GM23338 (cell line): ENCODE measurements around the gene PLEKHG4B. TPM values are rescaled to one million over a fixed set of nuclear protein-coding genes. Genes with fewer than 3 reads are reported as not detected.
"Not testable (repeated sequence)": the region's sequence is repeated elsewhere in the genome, so short reads cannot be mapped to it uniquely, and the experiment has no call there.

Experiments
- ATAC-seq: fragments of 200-7000 bp; cut with Tn5 transposase; 3 replicates; pipeline ENCODE4 v1.9.1; 2020
- DNase-seq: peaks from one replicate; pipeline ENCODE4 v3.0.0-alpha.2; 2015; ENCODE audit warnings: low spot score
- H2AFZ ChIP-seq: fragments of 200-600 bp; sonication (generic); 2 replicates; pipeline ENCODE4 v1.8.0; 2016; ENCODE audit warnings: antibody characterized with exemption, mild to moderate bottlenecking, moderate library complexity
- H3F3A ChIP-seq: fragments of 200-600 bp; sonication (generic); replicated peaks from 2 replicates; pipeline ENCODE4 v1.8.0; 2017; ENCODE audit warnings: antibody characterized with exemption, mixed run types, low read depth
- H3K27ac ChIP-seq: fragments of 200-600 bp; sonication (generic); 2 replicates; pipeline ENCODE4 v1.6.1; 2016; ENCODE audit warnings: low read depth
- H3K27me3 ChIP-seq: fragments of 200-600 bp; sonication (generic); 2 replicates; pipeline ENCODE4 v1.8.0; 2016; ENCODE audit warnings: mild to moderate bottlenecking, mixed run types, moderate library complexity; ENCODE audit not compliant: insufficient read depth
- H3K36me3 ChIP-seq: fragments of 200-600 bp; sonication (generic); 2 replicates; pipeline ENCODE4 v1.8.0; 2016; ENCODE audit warnings: mild to moderate bottlenecking; ENCODE audit not compliant: insufficient read depth
- H3K4me1 ChIP-seq: fragments of 200-600 bp; sonication (generic); 2 replicates; pipeline ENCODE4 v1.8.0; 2016; ENCODE audit warnings: mild to moderate bottlenecking, moderate library complexity; ENCODE audit not compliant: insufficient read depth
- H3K4me2 ChIP-seq: fragments of 200-600 bp; sonication (generic); 2 replicates; pipeline ENCODE4 v1.7.1; 2017; ENCODE audit warnings: mixed run types
- H3K4me3 ChIP-seq: fragments of 200-600 bp; sonication (generic); 2 replicates; pipeline ENCODE4 v1.6.1; 2016; ENCODE audit warnings: mixed run types
- H3K79me2 ChIP-seq: fragments of 200-600 bp; sonication (generic); replicated peaks from 2 replicates; pipeline ENCODE4 v1.8.0; 2017; ENCODE audit warnings: mild to moderate bottlenecking; ENCODE audit not compliant: insufficient read depth
- H3K9me2 ChIP-seq: fragments of 200-600 bp; sonication (generic); 2 replicates; pipeline ENCODE4 v1.8.0; 2017; ENCODE audit not compliant: insufficient read depth
- H4K20me1 ChIP-seq: fragments of 200-600 bp; sonication (generic); replicated peaks from 2 replicates; pipeline ENCODE4 v1.8.0; 2017; ENCODE audit warnings: mild to moderate bottlenecking; ENCODE audit not compliant: insufficient read depth
- H3K27ac Mint-ChIP-seq: 2 replicates; pipeline ENCODE4 v1.8.0; 2020; ENCODE audit warnings: inconsistent platforms, mild to moderate bottlenecking, moderate library complexity, mixed read lengths
- H3K27me3 Mint-ChIP-seq: 3 replicates; pipeline ENCODE4 v1.8.0; 2022; ENCODE audit warnings: low read depth, mild to moderate bottlenecking, moderate library complexity, mixed read lengths, inconsistent platforms; ENCODE audit not compliant: insufficient read depth, poor library complexity
- H3K36me3 Mint-ChIP-seq: 3 replicates; pipeline ENCODE4 v1.8.0; 2021; ENCODE audit warnings: low read depth, mild to moderate bottlenecking, inconsistent platforms, moderate library complexity, mixed read lengths
- H3K4me1 Mint-ChIP-seq: 3 replicates; pipeline ENCODE4 v1.8.0; 2020; ENCODE audit warnings: mild to moderate bottlenecking, inconsistent platforms, mixed read lengths
- H3K4me3 Mint-ChIP-seq: 3 replicates; pipeline ENCODE4 v1.8.0; 2021; ENCODE audit warnings: moderate library complexity, mild to moderate bottlenecking, inconsistent platforms, mixed read lengths
- H3K9me3 Mint-ChIP-seq: 3 replicates; pipeline ENCODE4 v1.8.0; 2020; ENCODE audit warnings: moderate library complexity, mild to moderate bottlenecking, inconsistent platforms, mixed read lengths
- NANOG ChIP-seq: IDR thresholded peaks from 2 replicates; pipeline ENCODE4 v1.6.1; 2016; ENCODE audit warnings: antibody characterized with exemption, borderline replicate concordance
- POLR2AphosphoS5 ChIP-seq: IDR thresholded peaks from 2 replicates; pipeline ENCODE4 v1.6.1; 2016; ENCODE audit warnings: antibody characterized with exemption, low read depth
- polyA plus RNA-seq: library from polyadenylated mRNA; unstranded; fragments of >200 nt; fragmentation: Nextera tagmentation; extraction: Ambion mirVana; gene quantifications from 2 replicates; pipeline ENCODE4 v1.2.1, GENCODE V29; 2016
- total RNA-seq: library from RNA; depleted of rRNA; stranded (reverse); fragments of >200 nt; shearing (Covaris generic); gene quantifications from 2 replicates; pipeline ENCODE4 v1.2.3, GENCODE V29; 2014
- TF ChIP-seq, protein P1 (sequence below), 2 experiments: fragments of 200-600 bp in 1 of 2; sonication (generic) in 1 of 2; conservative IDR thresholded peaks; 2 replicates each; pipeline versions ENCODE4 v1.5.1 to v1.6.1; 2016 to 2017; ENCODE audit warnings: antibody characterized with exemption in 2 of 2, low read depth in 2 of 2, mild to moderate bottlenecking in 2 of 2, moderate library complexity in 1 of 2
- TF ChIP-seq, protein P2 (sequence below): fragments of 250-450 bp; sonication (Bioruptor Pico); IDR thresholded peaks from 2 replicates; pipeline ENCODE4 v1.5.0; 2020; ENCODE audit warnings: mild to moderate bottlenecking, moderate library complexity

The PLEKHG4B gene
- total and polyA plus RNA-seq, 2 experiments from 2014 or later, result 33.5 to 54.8 TPM

- Histone ChIP-seq H3K4me2 (no peak overlapping the region), H3F3A (no peaks in the 10 kb centered on the region), H3K27me3 (no peaks in the 10 kb centered on the region), H3K36me3 (no peaks in the 10 kb centered on the region), H4K20me1 (peaks cover 8% of the 10 kb centered on the region), H3K9me2 (no peaks in the 10 kb centered on the region), H2AFZ (no peak overlapping the region), H3K27ac (no peak overlapping the region), H3K4me3 (no peak overlapping the region), H3K4me1 (peaks cover 6% of the 10 kb centered on the region; the same call in 1 of the 2 replicates), H3K79me2 (peaks cover 26% of the 10 kb centered on the region)
- no peaks in the 10 kb centered on the region; the same call in 2 of the 3 replicates for H3K9me3 Mint-ChIP-seq
- no peak for ATAC-seq
- H3K4me1 Mint-ChIP-seq, result peaks cover 6% of the 10 kb centered on the region
- H3K36me3 Mint-ChIP-seq, result peaks cover 28% of the 10 kb centered on the region
- TF ChIP-seq, protein P1, sequence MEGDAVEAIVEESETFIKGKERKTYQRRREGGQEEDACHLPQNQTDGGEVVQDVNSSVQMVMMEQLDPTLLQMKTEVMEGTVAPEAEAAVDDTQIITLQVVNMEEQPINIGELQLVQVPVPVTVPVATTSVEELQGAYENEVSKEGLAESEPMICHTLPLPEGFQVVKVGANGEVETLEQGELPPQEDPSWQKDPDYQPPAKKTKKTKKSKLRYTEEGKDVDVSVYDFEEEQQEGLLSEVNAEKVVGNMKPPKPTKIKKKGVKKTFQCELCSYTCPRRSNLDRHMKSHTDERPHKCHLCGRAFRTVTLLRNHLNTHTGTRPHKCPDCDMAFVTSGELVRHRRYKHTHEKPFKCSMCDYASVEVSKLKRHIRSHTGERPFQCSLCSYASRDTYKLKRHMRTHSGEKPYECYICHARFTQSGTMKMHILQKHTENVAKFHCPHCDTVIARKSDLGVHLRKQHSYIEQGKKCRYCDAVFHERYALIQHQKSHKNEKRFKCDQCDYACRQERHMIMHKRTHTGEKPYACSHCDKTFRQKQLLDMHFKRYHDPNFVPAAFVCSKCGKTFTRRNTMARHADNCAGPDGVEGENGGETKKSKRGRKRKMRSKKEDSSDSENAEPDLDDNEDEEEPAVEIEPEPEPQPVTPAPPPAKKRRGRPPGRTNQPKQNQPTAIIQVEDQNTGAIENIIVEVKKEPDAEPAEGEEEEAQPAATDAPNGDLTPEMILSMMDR (conservative IDR thresholded peaks at IDR 0.05; ENCODE audit: low read depth in 2 of 2), result no peak
- TF ChIP-seq, protein P2, sequence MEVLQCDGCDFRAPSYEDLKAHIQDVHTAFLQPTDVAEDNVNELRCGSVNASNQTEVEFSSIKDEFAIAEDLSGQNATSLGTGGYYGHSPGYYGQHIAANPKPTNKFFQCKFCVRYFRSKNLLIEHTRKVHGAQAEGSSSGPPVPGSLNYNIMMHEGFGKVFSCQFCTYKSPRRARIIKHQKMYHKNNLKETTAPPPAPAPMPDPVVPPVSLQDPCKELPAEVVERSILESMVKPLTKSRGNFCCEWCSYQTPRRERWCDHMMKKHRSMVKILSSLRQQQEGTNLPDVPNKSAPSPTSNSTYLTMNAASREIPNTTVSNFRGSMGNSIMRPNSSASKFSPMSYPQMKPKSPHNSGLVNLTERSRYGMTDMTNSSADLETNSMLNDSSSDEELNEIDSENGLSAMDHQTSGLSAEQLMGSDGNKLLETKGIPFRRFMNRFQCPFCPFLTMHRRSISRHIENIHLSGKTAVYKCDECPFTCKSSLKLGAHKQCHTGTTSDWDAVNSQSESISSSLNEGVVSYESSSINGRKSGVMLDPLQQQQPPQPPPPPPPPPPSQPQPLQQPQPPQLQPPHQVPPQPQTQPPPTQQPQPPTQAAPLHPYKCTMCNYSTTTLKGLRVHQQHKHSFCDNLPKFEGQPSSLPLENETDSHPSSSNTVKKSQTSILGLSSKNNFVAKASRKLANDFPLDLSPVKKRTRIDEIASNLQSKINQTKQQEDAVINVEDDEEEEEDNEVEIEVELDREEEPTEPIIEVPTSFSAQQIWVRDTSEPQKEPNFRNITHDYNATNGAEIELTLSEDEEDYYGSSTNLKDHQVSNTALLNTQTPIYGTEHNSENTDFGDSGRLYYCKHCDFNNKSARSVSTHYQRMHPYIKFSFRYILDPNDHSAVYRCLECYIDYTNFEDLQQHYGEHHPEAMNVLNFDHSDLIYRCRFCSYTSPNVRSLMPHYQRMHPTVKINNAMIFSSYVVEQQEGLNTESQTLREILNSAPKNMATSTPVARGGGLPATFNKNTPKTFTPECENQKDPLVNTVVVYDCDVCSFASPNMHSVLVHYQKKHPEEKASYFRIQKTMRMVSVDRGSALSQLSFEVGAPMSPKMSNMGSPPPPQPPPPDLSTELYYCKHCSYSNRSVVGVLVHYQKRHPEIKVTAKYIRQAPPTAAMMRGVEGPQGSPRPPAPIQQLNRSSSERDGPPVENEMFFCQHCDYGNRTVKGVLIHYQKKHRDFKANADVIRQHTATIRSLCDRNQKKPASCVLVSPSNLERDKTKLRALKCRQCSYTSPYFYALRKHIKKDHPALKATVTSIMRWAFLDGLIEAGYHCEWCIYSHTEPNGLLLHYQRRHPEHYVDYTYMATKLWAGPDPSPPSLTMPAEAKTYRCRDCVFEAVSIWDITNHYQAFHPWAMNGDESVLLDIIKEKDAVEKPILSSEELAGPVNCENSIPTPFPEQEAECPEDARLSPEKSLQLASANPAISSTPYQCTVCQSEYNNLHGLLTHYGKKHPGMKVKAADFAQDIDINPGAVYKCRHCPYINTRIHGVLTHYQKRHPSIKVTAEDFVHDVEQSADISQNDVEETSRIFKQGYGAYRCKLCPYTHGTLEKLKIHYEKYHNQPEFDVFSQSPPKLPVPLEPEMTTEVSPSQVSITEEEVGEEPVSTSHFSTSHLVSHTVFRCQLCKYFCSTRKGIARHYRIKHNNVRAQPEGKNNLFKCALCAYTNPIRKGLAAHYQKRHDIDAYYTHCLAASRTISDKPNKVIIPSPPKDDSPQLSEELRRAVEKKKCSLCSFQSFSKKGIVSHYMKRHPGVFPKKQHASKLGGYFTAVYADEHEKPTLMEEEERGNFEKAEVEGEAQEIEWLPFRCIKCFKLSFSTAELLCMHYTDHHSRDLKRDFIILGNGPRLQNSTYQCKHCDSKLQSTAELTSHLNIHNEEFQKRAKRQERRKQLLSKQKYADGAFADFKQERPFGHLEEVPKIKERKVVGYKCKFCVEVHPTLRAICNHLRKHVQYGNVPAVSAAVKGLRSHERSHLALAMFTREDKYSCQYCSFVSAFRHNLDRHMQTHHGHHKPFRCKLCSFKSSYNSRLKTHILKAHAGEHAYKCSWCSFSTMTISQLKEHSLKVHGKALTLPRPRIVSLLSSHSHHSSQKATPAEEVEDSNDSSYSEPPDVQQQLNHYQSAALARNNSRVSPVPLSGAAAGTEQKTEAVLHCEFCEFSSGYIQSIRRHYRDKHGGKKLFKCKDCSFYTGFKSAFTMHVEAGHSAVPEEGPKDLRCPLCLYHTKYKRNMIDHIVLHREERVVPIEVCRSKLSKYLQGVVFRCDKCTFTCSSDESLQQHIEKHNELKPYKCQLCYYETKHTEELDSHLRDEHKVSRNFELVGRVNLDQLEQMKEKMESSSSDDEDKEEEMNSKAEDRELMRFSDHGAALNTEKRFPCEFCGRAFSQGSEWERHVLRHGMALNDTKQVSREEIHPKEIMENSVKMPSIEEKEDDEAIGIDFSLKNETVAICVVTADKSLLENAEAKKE (CRISPR knock-in tag), result no peak
- TF ChIP-seq POLR2AphosphoS5 (no peak), NANOG (no peak)
- H3K27me3 Mint-ChIP-seq, result peaks cover 4% of the 10 kb centered on the region
- DNase-seq, result no peak
- H3K27ac Mint-ChIP-seq, result no peak overlapping the region
- no peak overlapping the region for H3K4me3 Mint-ChIP-seq
Measured at GRCh38 chr5:213803-214395, 121.9 kb downstream of the PLEKHG4B start.

DNA sequence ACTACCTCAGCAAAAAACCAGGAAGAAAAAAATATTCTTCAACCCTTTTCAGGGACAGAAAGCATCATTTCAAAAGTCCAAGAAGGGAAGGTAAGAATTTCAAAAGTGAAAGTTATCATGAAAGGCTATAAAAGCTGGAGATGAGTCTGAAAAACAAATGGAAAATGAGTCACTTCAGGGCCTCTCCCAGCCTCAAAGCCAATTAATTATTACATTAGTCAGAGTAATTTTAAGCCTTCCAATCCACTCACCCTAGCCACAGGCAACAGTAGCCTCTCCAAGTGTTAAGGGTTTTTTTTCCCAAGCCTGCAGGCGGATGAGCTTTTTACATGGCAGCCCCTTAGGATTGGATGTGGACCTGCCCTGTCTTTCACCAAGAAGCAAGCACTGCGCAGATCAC is 123.3 kb downstream of the PLEKHG4B start:
- H3K27me3 Mint-ChIP-seq, H3K4me1 ChIP-seq, H3F3A ChIP-seq, H3K36me3 ChIP-seq, H3K4me2 ChIP-seq, H3K4me3 Mint-ChIP-seq, DNase-seq, H3K4me3 ChIP-seq, H3K27ac Mint-ChIP-seq, ATAC-seq, H3K9me2 ChIP-seq, H3K27ac ChIP-seq, H3K27me3 ChIP-seq, H3K9me3 Mint-ChIP-seq, H2AFZ ChIP-seq: not testable (repeated sequence)
- Mint-ChIP-seq H3K36me3 (peaks cover 28% of the 10 kb centered on the region), H3K4me1 (peaks cover 16% of the 10 kb centered on the region)
- Histone ChIP-seq H3K79me2 (peaks cover 33% of the 10 kb centered on the region), H4K20me1 (peaks cover 12% of the 10 kb centered on the region)

DNA sequence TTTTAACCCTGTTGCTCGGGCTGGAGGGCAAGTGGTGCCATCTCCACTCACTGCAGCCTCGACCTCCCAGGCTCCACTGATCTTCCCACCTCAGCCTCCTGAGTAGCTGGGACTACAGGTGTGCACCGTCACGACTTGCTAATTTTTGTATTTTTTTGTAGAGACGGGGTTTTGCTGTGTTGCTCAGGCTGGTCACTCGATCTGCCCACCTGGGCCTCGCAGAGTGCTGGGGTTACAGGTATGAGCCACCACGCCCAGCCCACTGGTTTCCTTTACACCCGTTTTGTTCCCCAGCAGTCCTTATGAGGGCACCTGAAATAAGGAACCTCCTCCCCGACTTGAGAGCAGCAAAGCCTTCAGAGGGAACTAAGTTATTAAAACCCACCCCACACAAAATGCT is 124.1 kb downstream of the PLEKHG4B start:
- DNase-seq, H3K27ac ChIP-seq, H3K9me2 ChIP-seq, H3K27me3 ChIP-seq, H2AFZ ChIP-seq, H3K36me3 ChIP-seq, H3K27ac Mint-ChIP-seq, H3K4me2 ChIP-seq, H3K4me3 Mint-ChIP-seq, H3K9me3 Mint-ChIP-seq, H3K27me3 Mint-ChIP-seq, H3K4me3 ChIP-seq, H3F3A ChIP-seq, ATAC-seq: not testable (repeated sequence)
- Mint-ChIP-seq H3K36me3 (peaks cover 28% of the 10 kb centered on the region), H3K4me1 (peaks cover 22% of the 10 kb centered on the region)
- Histone ChIP-seq H3K4me1 (peaks cover 14% of the 10 kb centered on the region), H3K79me2 (peaks cover 39% of the 10 kb centered on the region), H4K20me1 (peaks cover 20% of the 10 kb centered on the region)
